HuH-7.5 (cell line): ENCODE measurements around the gene NRP2.

ENCODE experiments used
- DNase-seq: peaks from one replicate; pipeline ENCODE4 v3.0.0; 2011; ENCODE audit warnings: low spot score

Gene NRP2

GRCh38 chr2:205686783-205687640 is 4.7 kb downstream of the NRP2 start:
- DNase-seq = no peak

GRCh38 chr2:205687641-205687956 is 5.3 kb downstream of the NRP2 start:
- DNase-seq = no peak

- no peak for DNase-seq
Measured at GRCh38 chr2:205688417-205689200, 6.3 kb downstream of the NRP2 start.

- DNase-seq = no peak
Measured at GRCh38 chr2:205689820-205690219, 7.5 kb downstream of the NRP2 start.

GRCh38 chr2:205692104-205692503 is 9.8 kb downstream of the NRP2 start:
- no peak for DNase-seq

GRCh38 chr2:205694256-205694655 is 12.0 kb downstream of the NRP2 start:
- no peak for DNase-seq

- DNase-seq = no peak
Measured at GRCh38 chr2:205695460-205695991, 13.2 kb downstream of the NRP2 start.

- DNase-seq = no peak
Measured at GRCh38 chr2:205696331-205696926, 14.1 kb downstream of the NRP2 start.

GRCh38 chr2:205696927-205697441 is 14.7 kb downstream of the NRP2 start:
- DNase-seq = no peak

GRCh38 chr2:205698286-205699268 is 16.3 kb downstream of the NRP2 start:
- no peak for DNase-seq

GRCh38 chr2:205699515-205700289 is 17.4 kb downstream of the NRP2 start:
- DNase-seq = no peak

GRCh38 chr2:205700331-205701132 is 18.2 kb downstream of the NRP2 start:
- DNase-seq = no peak

GRCh38 chr2:205701509-205701908 is 19.2 kb downstream of the NRP2 start:
- DNase-seq = no peak

GRCh38 chr2:205702576-205702975 is 20.3 kb downstream of the NRP2 start:
- DNase-seq = no peak

- DNase-seq = no peak
Measured at GRCh38 chr2:205703471-205704126, 21.3 kb downstream of the NRP2 start.

GRCh38 chr2:205704127-205704741 is 21.9 kb downstream of the NRP2 start:
- DNase-seq = no peak

GRCh38 chr2:205705511-205706349 is 23.4 kb downstream of the NRP2 start:
- no peak for DNase-seq
